ENCODE results near the gene CRISP1.

GRCh38 chr6:49913636-49914375 is 47.5 kb upstream of the CRISP1 start:
- TF ChIP-seq, protein P1, sequence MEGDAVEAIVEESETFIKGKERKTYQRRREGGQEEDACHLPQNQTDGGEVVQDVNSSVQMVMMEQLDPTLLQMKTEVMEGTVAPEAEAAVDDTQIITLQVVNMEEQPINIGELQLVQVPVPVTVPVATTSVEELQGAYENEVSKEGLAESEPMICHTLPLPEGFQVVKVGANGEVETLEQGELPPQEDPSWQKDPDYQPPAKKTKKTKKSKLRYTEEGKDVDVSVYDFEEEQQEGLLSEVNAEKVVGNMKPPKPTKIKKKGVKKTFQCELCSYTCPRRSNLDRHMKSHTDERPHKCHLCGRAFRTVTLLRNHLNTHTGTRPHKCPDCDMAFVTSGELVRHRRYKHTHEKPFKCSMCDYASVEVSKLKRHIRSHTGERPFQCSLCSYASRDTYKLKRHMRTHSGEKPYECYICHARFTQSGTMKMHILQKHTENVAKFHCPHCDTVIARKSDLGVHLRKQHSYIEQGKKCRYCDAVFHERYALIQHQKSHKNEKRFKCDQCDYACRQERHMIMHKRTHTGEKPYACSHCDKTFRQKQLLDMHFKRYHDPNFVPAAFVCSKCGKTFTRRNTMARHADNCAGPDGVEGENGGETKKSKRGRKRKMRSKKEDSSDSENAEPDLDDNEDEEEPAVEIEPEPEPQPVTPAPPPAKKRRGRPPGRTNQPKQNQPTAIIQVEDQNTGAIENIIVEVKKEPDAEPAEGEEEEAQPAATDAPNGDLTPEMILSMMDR (IDR thresholded peaks at IDR 0.05), result no peak
- no peak for TF ChIP-seq POLR2A (IDR thresholded peaks at IDR 0.05)
- TF ChIP-seq POLR2AphosphoS5 (IDR thresholded peaks at IDR 0.05; ENCODE audit: insufficient read depth in 1 of 2, low read depth in 1 of 2), result no peak
